DLD1 (cell line): ENCODE measurements around the gene ZNF35.
"Not testable (repeated sequence)": the region's sequence is repeated elsewhere in the genome, so short reads cannot be mapped to it uniquely, and the experiment has no call there.

Experiments
- in situ Hi-C: cut with HindIII; loops from 2 replicates; pipeline ENCODE4 v1.10.0; 2017; ENCODE audit warnings: low sequenced_read_pairs

ZNF35 gene

GRCh38 chr3:44648564-44649229 is at the start of gene ZNF35:
Gene ZNF35, plus strand, starts transcription at chr3:44648732. Its CDS starts 2,336 bp downstream, at chr3:44651068.
- in situ Hi-C loops: no loop called here

GRCh38 chr3:44601749-44602148 is 46.8 kb upstream of the ZNF35 start:
- in situ Hi-C loops: no loop called here

DNA sequence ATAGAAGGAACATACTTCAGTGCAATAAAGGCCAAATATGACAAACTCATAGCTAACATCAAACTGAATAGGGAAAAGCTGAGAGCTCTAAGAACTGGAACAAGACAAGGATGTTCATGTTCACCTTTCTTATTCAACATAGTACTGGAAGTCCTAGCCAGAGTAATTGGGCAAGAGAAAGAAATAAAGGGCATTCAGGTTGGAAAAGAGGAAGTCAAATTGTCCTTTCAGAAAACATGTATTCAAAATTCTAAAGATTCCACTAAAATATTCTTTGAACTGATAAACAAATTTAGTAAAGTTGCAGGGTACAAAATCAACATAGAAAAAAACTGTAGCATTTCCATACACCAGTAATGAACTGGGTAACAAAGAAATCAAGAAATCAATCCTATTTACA is 35.9 kb upstream of the ZNF35 start:
- in situ Hi-C loops: no loop called here

GRCh38 chr3:44624749-44625480 is 23.6 kb upstream of the ZNF35 start, which contains the start of gene ZNF197:
Gene ZNF197, plus strand, starts transcription at chr3:44625036. Its CDS starts 4,119 bp downstream, at chr3:44629155.
- in situ Hi-C loops: no loop called here

DNA sequence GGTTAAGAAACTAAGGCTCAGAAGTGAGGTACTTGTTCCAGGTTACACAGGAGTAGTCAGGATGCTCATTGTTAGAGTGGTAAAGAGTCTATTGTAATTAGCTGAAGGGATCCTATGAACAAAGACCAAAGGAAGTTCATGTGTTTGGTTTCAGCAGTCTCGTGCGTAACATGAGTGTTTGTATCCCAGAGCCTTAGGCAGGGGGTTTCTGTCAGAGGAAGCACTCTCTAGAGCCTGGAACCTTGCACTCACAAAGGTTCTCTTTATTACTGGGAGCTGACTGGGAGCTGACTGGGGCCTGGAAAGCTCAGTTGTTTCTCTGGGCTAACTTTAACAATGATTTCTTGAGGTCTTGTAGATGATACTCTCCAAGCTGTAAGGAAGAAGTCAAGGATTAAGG is 19.8 kb upstream of the ZNF35 start:
- in situ Hi-C loops: no loop called here

DNA sequence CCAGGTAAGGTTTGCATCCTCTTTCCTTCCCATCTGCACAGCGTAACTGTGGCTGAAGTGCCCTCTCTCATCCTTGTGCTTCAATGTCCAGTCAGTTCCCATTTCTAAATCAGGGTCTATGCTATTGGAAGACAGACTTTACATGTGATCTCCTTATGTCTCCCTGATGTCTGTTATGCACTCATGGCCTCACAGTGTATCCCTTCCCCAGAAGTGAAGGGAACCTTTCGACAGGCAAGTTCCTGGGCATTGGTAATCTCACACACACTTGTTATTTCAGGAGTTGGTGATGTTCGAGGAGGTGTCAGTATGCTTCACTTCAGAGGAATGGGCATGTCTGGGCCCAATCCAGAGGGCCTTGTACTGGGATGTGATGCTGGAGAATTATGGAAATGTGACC is 16.3 kb upstream of the ZNF35 start:
- in situ Hi-C loops: no loop called here

DNA sequence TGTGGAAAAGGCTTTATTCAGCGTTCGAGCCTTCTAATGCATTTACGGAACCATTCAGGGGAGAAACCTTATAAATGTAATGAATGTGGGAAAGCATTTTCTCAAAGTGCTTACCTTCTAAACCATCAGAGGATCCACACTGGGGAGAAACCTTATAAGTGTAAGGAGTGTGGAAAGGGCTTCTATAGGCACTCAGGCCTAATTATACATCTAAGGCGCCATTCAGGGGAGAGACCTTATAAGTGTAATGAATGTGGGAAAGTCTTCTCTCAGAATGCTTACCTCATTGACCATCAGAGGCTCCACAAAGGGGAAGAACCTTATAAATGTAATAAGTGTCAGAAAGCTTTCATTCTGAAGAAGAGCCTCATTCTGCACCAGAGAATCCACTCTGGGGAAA is 6.2 kb upstream of the ZNF35 start:
- in situ Hi-C loops: no loop called here

GRCh38 chr3:44643024-44643423 is 5.5 kb upstream of the ZNF35 start:
- in situ Hi-C loops: no loop called here

DNA sequence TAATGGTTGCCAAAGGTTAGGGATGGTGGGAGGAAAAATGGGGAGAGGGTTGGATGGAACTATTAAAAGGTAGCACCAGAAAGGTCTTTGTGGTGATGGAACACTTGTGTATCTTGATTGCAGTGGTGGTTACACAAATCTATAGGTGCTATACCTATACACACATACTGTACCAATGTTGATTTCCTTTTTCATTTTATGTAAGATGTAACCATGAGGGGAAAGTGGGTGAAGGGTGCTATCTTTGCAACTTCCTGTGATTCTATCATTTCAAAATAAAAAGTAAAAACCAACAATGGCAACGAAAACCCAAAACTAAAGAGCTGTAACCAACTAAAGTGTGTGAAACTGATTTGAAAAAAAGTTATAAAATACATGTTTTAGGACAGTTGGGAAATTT is 761 bp upstream of the ZNF35 start:
- in situ Hi-C loops: no loop called here

- in situ Hi-C loops: no loop called here
These were observed 1.2 kb downstream of the ZNF35 start for GRCh38 chr3:44649709-44650108.

DNA sequence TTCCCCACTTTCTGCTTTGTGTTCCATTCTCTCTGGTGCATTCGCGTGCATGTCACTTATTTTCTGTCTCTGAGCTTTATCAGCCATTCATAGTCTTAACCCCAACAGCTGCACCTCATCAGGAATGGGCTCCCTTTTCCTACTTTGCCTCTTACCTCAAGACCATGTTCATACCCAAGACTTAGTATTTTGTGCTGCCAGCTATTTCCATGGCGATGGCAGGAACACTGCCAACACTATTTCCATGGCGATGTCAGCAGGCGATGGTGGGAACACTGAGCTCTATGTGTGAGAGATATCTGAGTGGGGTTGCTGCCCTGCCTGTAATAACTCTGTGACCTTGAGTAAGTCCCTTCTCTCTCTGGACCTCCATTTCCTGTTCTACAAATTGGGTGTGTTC is 5.5 kb downstream of the ZNF35 start:
- in situ Hi-C loops: no loop called here

DNA sequence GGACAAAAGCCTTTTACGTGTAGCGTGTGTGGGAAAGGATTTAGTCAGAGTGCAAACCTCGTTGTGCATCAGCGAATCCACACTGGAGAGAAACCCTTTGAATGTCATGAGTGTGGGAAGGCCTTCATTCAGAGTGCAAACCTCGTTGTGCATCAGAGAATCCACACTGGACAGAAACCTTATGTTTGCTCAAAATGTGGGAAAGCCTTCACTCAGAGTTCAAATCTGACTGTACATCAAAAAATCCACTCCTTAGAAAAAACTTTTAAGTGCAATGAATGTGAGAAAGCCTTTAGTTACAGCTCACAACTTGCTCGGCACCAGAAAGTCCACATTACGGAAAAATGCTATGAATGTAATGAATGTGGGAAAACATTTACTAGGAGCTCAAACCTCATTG is 10.5 kb downstream of the ZNF35 start:
- in situ Hi-C loops: no loop called here

DNA sequence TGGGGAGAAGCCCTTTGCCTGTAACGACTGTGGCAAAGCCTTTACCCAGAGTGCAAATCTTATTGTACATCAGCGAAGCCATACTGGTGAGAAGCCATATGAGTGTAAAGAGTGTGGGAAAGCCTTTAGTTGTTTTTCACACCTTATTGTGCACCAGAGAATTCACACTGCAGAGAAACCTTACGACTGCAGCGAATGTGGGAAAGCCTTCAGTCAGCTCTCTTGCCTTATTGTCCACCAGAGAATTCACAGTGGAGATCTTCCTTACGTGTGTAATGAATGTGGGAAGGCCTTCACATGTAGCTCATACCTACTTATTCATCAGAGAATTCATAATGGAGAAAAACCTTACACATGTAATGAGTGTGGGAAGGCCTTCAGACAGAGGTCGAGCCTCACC is 10.9 kb downstream of the ZNF35 start:
- in situ Hi-C loops: no loop called here

GRCh38 chr3:44661189-44661588 is 12.7 kb downstream of the ZNF35 start:
- in situ Hi-C loops: no loop called here

GRCh38 chr3:44665173-44665572 is 16.6 kb downstream of the ZNF35 start:
- in situ Hi-C loops: no loop called here

- in situ Hi-C loops: no loop called here
These were observed 17.8 kb downstream of the ZNF35 start for GRCh38 chr3:44666346-44666745.

DNA sequence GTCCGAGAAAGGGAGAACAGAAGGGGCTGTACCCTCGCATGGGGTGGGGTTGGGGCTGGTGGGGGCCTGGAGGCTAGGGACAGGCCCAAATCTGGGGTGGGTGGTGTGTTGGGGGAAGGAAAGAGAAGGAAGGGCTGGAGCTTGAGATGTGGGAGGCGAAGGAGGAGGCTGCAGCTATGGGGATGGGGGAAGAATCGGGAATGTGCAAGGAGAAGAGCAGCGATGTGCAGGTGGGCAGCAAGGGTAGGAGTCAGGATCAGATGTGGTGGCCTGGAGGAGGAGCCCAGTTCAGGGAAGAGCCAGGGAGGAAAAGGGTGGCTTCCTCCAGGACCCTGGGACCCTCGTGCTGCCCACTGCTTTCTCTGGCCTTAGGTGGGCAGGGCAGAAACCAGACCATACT is 21.2 kb downstream of the ZNF35 start:
- in situ Hi-C loops: no loop called here

DNA sequence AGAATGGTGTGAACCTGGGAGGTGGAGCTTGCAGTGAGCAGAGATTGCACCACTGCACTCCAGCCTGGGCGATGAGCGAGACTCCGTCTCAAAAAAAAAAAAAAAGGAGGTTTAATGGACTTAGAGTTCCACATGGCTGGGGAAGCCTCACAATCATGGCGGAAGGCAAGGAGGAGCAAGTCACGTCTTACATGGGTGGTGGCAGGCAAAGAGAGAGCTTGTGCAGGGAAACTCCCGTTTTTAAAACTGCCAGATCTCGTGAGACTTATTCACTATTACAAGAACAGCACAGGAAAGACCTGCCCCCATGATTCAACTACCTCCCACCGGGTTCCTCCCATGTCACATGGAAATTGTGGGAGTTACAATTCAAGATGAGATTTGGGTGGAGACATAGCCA is 24.9 kb downstream of the ZNF35 start:
- in situ Hi-C loops: not testable (repeated sequence)

DNA sequence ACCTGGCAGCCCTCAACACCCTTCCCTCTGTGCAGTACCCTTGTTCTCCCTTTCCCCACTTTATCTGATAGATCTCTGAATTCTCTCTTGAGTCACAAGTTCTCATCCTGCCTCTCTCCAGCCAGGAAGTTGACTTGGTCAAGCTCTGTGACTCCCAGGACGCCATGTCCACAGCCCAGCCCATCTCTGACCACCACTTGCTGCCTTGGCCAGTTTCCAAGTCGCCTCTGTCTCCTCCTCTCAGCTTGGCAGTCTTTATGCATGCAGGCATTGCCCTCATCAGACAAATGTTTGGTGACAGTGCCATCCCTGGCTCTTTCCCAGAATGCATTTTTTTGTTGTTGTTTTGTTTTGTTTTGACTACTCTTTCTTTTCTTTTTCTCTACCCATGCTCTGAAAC is 25.7 kb downstream of the ZNF35 start:
- in situ Hi-C loops: no loop called here

GRCh38 chr3:44678480-44679116 is 30.1 kb downstream of the ZNF35 start:
- in situ Hi-C loops: no loop called here

- in situ Hi-C loops: no loop called here
These were observed 32.5 kb downstream of the ZNF35 start for GRCh38 chr3:44680921-44681455.
